B cell (primary cell): ENCODE data around the gene ZNF366.

Experiments
- EZH2 ChIP-seq: IDR thresholded peaks from 2 replicates; pipeline ENCODE4 v1.6.1; 2012; ENCODE audit warnings: borderline replicate concordance, low read depth, mild to moderate bottlenecking, moderate library complexity, low read length; ENCODE audit not compliant: insufficient read depth, poor library complexity, severe bottlenecking
- TF ChIP-seq, protein P1 (sequence below): fragments of 200-600 bp; IDR thresholded peaks from one replicate; pipeline ENCODE4 v1.8.0; 2022; ENCODE audit warnings: antibody characterized with exemption, mild to moderate bottlenecking

DNA sequence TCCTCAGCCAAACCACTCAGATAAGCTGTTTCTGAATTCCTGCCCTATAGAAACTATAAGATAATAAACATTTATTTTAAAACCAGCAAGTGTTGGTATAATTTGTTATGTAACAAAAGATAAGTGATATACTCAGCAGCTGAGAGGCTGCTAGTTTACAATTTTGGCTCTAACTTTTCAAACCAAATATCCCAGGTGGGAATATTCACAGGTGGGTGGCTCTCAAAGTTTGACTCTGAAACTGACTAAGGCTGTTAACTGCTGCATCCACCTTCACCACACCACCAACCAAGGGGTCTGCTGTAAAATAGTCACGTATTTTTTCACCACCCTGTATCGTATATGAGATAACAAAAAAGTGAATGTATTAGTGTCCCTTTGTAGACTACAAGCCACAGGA lies 9.7 kb upstream of the ZNF366 start:
- TF ChIP-seq, protein P1, sequence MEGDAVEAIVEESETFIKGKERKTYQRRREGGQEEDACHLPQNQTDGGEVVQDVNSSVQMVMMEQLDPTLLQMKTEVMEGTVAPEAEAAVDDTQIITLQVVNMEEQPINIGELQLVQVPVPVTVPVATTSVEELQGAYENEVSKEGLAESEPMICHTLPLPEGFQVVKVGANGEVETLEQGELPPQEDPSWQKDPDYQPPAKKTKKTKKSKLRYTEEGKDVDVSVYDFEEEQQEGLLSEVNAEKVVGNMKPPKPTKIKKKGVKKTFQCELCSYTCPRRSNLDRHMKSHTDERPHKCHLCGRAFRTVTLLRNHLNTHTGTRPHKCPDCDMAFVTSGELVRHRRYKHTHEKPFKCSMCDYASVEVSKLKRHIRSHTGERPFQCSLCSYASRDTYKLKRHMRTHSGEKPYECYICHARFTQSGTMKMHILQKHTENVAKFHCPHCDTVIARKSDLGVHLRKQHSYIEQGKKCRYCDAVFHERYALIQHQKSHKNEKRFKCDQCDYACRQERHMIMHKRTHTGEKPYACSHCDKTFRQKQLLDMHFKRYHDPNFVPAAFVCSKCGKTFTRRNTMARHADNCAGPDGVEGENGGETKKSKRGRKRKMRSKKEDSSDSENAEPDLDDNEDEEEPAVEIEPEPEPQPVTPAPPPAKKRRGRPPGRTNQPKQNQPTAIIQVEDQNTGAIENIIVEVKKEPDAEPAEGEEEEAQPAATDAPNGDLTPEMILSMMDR = no peak
- TF ChIP-seq EZH2 = no peak
